HG03378 (cell line): ENCODE measurements around the gene ITPR1.

ENCODE experiments used
- ATAC-seq: cut with Tn5 transposase; IDR thresholded peaks from one replicate; pipeline ENCODE4 v1.9.1; 2021; ENCODE audit warnings: mild to moderate bottlenecking, moderate library complexity; ENCODE audit not compliant: unreplicated experiment

Gene ITPR1

GRCh38 chr3:4678320-4678719 lies 185.2 kb downstream of the ITPR1 start:
- ATAC-seq: no peak

- ATAC-seq: no peak
Measured at GRCh38 chr3:4680227-4680691, 187.1 kb downstream of the ITPR1 start.

- ATAC-seq: no peak
Measured at GRCh38 chr3:4680871-4681300, 187.7 kb downstream of the ITPR1 start.

GRCh38 chr3:4681301-4681700 lies 188.2 kb downstream of the ITPR1 start:
- ATAC-seq: no peak

- ATAC-seq: no peak
Measured at GRCh38 chr3:4684117-4684516, 191.0 kb downstream of the ITPR1 start.

GRCh38 chr3:4684976-4685375 lies 191.8 kb downstream of the ITPR1 start:
- no peak for ATAC-seq

GRCh38 chr3:4685673-4686345 lies 192.7 kb downstream of the ITPR1 start:
- ATAC-seq: no peak

GRCh38 chr3:4686619-4687018 lies 193.5 kb downstream of the ITPR1 start:
- ATAC-seq: no peak

GRCh38 chr3:4687167-4687566 lies 194.0 kb downstream of the ITPR1 start:
- ATAC-seq: no peak

GRCh38 chr3:4687596-4687995 lies 194.4 kb downstream of the ITPR1 start:
- no peak for ATAC-seq

- ATAC-seq: no peak
Measured at GRCh38 chr3:4688411-4688810, 195.3 kb downstream of the ITPR1 start.

GRCh38 chr3:4689021-4689420 lies 195.9 kb downstream of the ITPR1 start:
- no peak for ATAC-seq

GRCh38 chr3:4690277-4690676 lies 197.1 kb downstream of the ITPR1 start:
- ATAC-seq: no peak

- ATAC-seq: peak; percentile 76
Measured at GRCh38 chr3:4693620-4694019, 200.5 kb downstream of the ITPR1 start.

GRCh38 chr3:4695846-4696245 lies 202.7 kb downstream of the ITPR1 start:
- ATAC-seq: no peak

- no peak for ATAC-seq
Measured at GRCh38 chr3:4696266-4696665, 203.1 kb downstream of the ITPR1 start.

GRCh38 chr3:4698125-4698821 lies 205.1 kb downstream of the ITPR1 start:
- no peak for ATAC-seq

GRCh38 chr3:4703054-4703480 lies 209.9 kb downstream of the ITPR1 start:
- no peak for ATAC-seq

GRCh38 chr3:4704552-4704951 lies 211.4 kb downstream of the ITPR1 start:
- ATAC-seq: no peak

GRCh38 chr3:4707324-4707723 lies 214.2 kb downstream of the ITPR1 start:
- ATAC-seq: no peak

- ATAC-seq: no peak
Measured at GRCh38 chr3:4708230-4708629, 215.1 kb downstream of the ITPR1 start.

- ATAC-seq: no peak
Measured at GRCh38 chr3:4709341-4709740, 216.2 kb downstream of the ITPR1 start.
